AG04450 (cell line): ENCODE data around the gene KIF14. TPM values are rescaled to one million over a fixed set of nuclear protein-coding genes. Genes with fewer than 3 reads are reported as not detected.

Source experiments
- CTCF ChIA-PET: fragments of 300-600, 350-600 bp; formaldehyde crosslinking; extraction: SDS; loops from one replicate; lab custom pipeline; 2022; ENCODE audit warnings: antibody characterized with exemption, inconsistent platforms; lab: Charles Lee
- POLR2A ChIA-PET: fragments of 350-600 bp; formaldehyde crosslinking; extraction: SDS; loops from one replicate; lab custom pipeline; 2021; ENCODE audit warnings: antibody characterized with exemption, inconsistent platforms; lab: Yijun Ruan, JAX
- DNase-seq: peaks from one replicate; pipeline ENCODE4 v3.0.0-alpha.2; 2011; ENCODE audit warnings: low read depth, low spot score
- H3K27ac ChIP-seq: one replicate; pipeline ENCODE4 v1.5.1; 2012; ENCODE audit warnings: low read depth, low read length, control low read depth
- H3K27me3 ChIP-seq: one replicate; pipeline ENCODE4 v1.6.0; 2012; ENCODE audit warnings: low read length; ENCODE audit not compliant: control insufficient read depth, insufficient read depth
- H3K4me3 ChIP-seq: 2 replicates; pipeline ENCODE4 v1.5.1; 2011; ENCODE audit warnings: mild to moderate bottlenecking, low read depth, low read length, control low read depth
- H3K9me3 ChIP-seq: 2 replicates; pipeline ENCODE4 v1.5.1; 2012; ENCODE audit warnings: low read length; ENCODE audit not compliant: control insufficient read depth, insufficient read depth
- CTCF ChIP-seq: IDR thresholded peaks from 2 replicates; pipeline ENCODE4 v1.5.1; 2011; ENCODE audit warnings: low read depth, low read length, control low read depth, inconsistent platforms
- polyA plus RNA-seq: library from polyadenylated mRNA; depleted of rRNA; stranded (reverse); fragments of >200 nt; gene quantifications from 2 replicates; pipeline ENCODE4 v1.2.3, GENCODE V29; 2011

Gene KIF14
- polyA plus RNA-seq, 1 experiment: 2.9 TPM

- TF ChIP-seq CTCF: no peak
- POLR2A ChIA-PET: no interaction called here
- Histone ChIP-seq H3K4me3 (no peak overlapping the region), H3K9me3 (no peaks in the 10 kb centered on the region), H3K27ac (no peak overlapping the region), H3K27me3 (no peaks in the 10 kb centered on the region)
- DNase-seq: no peak
- CTCF ChIA-PET: interaction anchor here (0.6 to 6.8 kb wide), 6 partner anchors 177 to 417 kb away, joined by 4 to 89 read pairs (median 8); no protein-coding TSS in a partner anchor
Observed at GRCh38 chr1:200625381-200625824, 4.9 kb upstream of the KIF14 start.

GRCh38 chr1:200624679-200625335 lies 4.3 kb upstream of the KIF14 start:
- CTCF ChIA-PET: interaction anchor here (0.6 to 6.8 kb wide), 5 partner anchors 177 to 418 kb away, joined by 4 to 89 read pairs (median 9); no protein-coding TSS in a partner anchor
- TF ChIP-seq CTCF: no peak

GRCh38 chr1:200619894-200620272 lies 668 bp downstream of the KIF14 start:
- H3K9me3 ChIP-seq: no peaks in the 10 kb centered on the region
- no peak for DNase-seq
- ChIA-PET CTCF (interaction anchor here (0.6 to 6.8 kb wide), 2 partner anchors 113 to 217 kb away, joined by 10 to 89 read pairs; no protein-coding TSS in a partner anchor), POLR2A (interaction anchor here (2.9 kb wide), 1 partner anchor 50 kb away, joined by 29 read pairs; the partner anchor contains the start of gene DDX59)
- no peak for TF ChIP-seq CTCF
- no peak overlapping the region for H3K27ac ChIP-seq
- peak overlapping the region; percentile 90 for H3K4me3 ChIP-seq
- H3K27me3 ChIP-seq: no peaks in the 10 kb centered on the region

More at GRCh38 chr1:200624679-200625335, 4.3 kb upstream of the KIF14 start:
- DNase-seq: no peak
- Histone ChIP-seq H3K27me3 (no peaks in the 10 kb centered on the region), H3K27ac (no peak overlapping the region), H3K9me3 (no peaks in the 10 kb centered on the region), H3K4me3 (no peak overlapping the region)
- POLR2A ChIA-PET: no interaction called here

- no peaks in the 10 kb centered on the region for H3K9me3 ChIP-seq
- no peak overlapping the region for H3K27ac ChIP-seq
- ChIA-PET CTCF (interaction anchor here (0.9 to 2.4 kb wide), 3 partner anchors 11 to 52 kb away, joined by 3 to 13 read pairs (median 3); no protein-coding TSS in a partner anchor), POLR2A (no interaction called here)
- TF ChIP-seq CTCF: no peak
- H3K4me3 ChIP-seq: no peak overlapping the region
- DNase-seq: peak; percentile 6
- H3K27me3 ChIP-seq: no peaks in the 10 kb centered on the region
Observed at GRCh38 chr1:200610846-200611245, 9.7 kb downstream of the KIF14 start.

GRCh38 chr1:200602632-200603031 lies 17.9 kb downstream of the KIF14 start:
- no peak overlapping the region for H3K4me3 ChIP-seq
- H3K27me3 ChIP-seq: no peaks in the 10 kb centered on the region
- H3K27ac ChIP-seq: no peak overlapping the region
- H3K9me3 ChIP-seq: no peaks in the 10 kb centered on the region
- CTCF ChIA-PET: no interaction called here
- POLR2A ChIA-PET: no interaction called here
- no peak for DNase-seq
- no peak for TF ChIP-seq CTCF
